Cardiac fibroblast (primary cell): Measurements from ENCODE around the gene CAMK2A.

Source experiments
- DNase-seq, 2 donors: peaks; one replicate each; pipeline versions ENCODE4 v3.0.0 to v3.0.0-alpha.2; 2010; ENCODE audit warnings: low read depth in 2 of 2
- H3K4me3 ChIP-seq, 2 donors: replicated peaks in 1 of 2; 1 replicate in 1 of 2; 2 replicates in 1 of 2; pipeline ENCODE4 v1.5.1; 2011; ENCODE audit warnings: low read depth in 2 of 2, low read length in 2 of 2, mild to moderate bottlenecking in 2 of 2, moderate library complexity in 1 of 2
- TF ChIP-seq, protein P1 (sequence below): IDR thresholded peaks from one replicate; pipeline ENCODE4 v1.5.1; 2011; ENCODE audit warnings: low read depth, mild to moderate bottlenecking, low read length, inconsistent platforms

CAMK2A gene

DNA sequence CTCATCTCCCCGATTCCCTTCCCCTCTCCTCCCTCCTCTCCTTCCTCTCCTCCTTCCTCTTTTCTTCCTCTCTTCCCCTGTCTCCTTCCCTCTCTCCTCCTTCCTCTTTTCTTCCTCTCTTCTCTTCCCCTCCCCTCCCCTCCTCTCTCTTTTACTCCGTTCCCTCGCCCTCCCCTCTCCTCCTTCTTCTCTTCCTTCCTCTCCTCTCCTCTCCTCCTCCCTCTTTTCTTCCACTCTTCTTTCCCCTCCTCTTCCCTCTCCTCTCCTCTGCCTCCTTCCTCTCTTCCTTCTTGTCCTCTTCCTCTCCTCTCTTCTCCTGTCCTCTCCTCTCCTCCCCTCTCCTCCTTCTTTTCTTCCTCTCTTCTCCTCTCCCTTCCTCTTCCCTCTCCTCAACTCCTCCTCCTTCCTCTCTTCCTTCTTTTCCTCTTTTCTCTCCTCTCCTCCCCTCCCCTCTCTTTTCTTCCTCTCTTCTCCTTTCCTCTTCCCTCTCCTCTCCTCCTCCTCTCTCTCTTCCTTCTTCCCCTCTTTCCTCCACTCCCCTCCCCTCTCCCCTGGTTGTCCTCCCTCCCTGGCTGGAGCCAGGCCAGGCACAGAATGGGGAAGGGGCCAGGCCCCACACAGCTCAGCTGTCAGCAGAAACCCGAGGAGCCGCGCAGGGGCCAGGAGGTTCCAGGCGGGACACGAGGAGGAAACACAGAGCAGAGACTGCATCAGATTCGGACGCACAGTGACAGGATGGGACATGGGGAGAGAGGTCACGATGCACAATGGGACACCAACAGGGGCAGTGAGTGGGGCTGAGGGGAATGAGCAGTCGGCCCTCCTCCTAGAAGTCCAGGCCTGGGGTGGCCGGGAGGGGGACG is 48.0 kb downstream of the CAMK2A start:
- no peak overlapping the region for H3K4me3 ChIP-seq
- TF ChIP-seq, protein P1, sequence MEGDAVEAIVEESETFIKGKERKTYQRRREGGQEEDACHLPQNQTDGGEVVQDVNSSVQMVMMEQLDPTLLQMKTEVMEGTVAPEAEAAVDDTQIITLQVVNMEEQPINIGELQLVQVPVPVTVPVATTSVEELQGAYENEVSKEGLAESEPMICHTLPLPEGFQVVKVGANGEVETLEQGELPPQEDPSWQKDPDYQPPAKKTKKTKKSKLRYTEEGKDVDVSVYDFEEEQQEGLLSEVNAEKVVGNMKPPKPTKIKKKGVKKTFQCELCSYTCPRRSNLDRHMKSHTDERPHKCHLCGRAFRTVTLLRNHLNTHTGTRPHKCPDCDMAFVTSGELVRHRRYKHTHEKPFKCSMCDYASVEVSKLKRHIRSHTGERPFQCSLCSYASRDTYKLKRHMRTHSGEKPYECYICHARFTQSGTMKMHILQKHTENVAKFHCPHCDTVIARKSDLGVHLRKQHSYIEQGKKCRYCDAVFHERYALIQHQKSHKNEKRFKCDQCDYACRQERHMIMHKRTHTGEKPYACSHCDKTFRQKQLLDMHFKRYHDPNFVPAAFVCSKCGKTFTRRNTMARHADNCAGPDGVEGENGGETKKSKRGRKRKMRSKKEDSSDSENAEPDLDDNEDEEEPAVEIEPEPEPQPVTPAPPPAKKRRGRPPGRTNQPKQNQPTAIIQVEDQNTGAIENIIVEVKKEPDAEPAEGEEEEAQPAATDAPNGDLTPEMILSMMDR: no peak

DNA sequence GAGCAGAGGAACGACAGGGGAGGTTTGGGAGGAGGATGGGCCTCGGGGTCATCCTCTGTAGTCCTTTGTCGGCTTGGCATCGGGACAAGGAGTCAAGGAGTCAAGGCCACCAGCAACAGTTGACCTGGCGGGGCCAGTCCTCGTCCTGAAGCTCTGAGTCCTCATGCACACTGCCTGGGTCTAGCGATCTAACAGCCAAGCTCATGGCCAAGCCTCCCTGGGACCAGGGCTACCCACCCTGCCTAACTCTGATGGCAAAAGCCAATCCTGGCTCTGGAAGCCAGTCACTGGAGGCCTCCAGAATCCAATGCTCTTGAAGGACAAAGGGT is 49.8 kb downstream of the CAMK2A start:
- DNase-seq: no peak
- TF ChIP-seq, protein P1: no peak
- no peak overlapping the region for H3K4me3 ChIP-seq

More for the DNA sequence above, 48.0 kb downstream of the CAMK2A start:
- DNase-seq: no peak

DNA sequence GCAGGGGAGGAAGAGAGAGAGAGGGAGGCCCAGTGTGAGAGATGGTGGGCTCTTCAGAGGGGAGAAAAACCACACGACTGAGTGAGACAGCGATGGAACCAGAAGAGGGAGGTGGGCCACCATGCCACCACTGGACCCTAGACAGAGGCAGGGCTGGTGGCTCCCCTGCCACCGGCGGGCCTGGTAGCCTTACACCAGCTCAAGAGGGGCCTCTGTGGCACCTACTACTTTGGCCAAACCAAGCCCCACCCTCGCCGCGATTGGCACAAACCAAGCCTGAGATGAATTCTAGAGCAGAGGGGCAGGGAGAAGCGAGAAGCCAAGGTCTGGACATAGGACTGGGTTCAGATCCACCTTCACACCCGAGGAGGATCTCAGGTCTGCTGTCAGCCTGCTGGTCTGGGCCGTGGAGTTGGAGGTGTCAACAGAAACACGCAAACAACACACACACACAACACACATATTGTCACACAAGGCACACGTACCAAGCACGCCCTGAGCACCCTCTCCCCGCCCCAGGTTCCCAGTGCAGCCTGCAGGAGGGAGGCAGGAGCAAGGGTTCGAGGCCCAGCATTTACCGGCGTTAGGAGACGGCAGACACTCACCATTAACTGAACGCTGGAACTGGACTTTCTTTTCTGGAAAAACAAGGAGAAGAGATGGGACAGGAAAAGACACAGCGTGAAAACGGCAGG is 50.3 kb downstream of the CAMK2A start:
- no peak overlapping the region for H3K4me3 ChIP-seq
- TF ChIP-seq, protein P1: no peak
- DNase-seq: no peak

DNA sequence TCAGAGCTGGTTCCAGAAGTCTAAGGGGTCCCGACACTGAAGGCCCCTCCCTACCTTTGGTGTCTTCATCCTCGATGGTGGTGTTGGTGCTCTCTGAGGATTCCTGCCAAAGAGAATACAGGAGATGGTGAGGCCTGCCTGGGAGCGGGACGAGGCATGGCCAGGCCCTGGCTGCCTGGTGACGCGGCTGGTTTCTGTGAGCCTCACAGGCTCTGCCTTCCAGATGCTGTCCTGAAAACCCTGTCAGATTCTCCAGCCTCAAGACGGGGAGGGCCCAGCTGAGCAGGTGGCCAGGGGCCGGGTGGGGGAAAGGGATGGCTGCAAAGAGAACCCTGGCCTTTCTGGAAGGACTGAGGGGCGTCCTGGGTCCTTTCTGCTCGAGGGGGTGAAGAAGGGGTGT is 50.9 kb downstream of the CAMK2A start:
- DNase-seq: no peak
- TF ChIP-seq, protein P1: no peak
- no peak overlapping the region for H3K4me3 ChIP-seq

DNA sequence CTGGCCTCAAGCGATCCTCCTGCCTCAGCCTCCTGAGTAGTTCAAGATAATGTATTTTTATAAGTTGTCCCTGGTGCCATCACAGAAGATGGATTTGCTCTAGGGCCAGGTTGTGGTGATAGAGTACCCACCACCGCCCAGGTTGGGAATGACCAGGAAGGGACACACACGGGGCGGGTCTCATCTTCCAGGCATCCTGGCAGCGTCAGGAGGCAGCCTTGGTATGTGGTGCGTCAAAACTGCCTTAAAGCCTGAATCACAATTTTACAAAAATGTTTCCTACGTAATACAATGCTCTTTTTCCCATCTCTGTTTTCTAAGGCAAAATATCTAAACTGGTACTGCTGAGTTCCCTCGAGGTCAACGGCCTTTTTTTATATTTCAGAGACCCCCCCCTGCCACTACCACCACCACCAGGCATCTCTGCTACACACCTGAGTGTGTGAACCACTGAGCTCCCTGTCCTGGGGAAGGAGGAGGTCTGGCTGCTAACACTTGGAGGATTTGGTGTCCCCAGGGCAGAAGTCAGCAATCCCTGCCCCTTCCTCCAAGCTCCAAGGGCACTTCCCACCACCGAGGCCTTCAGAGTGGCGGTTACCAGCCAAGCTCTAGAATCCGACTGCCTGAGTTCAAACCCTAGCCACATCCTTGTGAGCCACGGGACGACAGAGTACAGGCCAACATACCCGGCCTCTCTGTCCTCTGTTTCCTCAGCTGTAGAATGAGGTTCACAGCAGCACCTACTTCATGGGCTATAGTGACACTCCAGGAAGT is 52.4 kb downstream of the CAMK2A start:
- TF ChIP-seq, protein P1: no peak
- DNase-seq: no peak
- no peak overlapping the region for H3K4me3 ChIP-seq

DNA sequence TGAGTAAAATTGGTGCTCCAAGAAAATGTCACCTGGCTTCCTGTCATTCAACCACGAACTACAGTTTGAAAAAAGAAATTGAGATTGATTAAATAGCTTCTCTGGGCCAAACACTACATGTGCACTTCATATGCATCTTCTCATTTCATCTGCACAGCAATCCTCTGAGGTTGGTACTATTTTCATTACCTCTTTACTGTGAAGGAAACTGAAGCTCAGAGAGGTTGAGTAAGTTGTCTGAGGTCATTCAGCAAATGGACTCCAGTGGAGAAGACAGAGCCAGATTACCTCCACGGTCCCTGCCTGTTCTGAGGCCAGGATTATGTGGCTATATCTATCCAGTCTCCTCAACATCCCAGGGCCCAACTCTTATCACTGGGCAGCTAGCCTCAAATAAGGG is 53.3 kb downstream of the CAMK2A start:
- no peak overlapping the region for H3K4me3 ChIP-seq
- DNase-seq: no peak
- TF ChIP-seq, protein P1: no peak
